HCT116 (cell line): Measurements from ENCODE around the gene HHAT. TPM values are rescaled to one million over a fixed set of nuclear protein-coding genes. Genes with fewer than 3 reads are reported as not detected.

Experiments
- ATAC-seq: fragments of 200-7000 bp; cut with Tn5 transposase; 2 replicates; pipeline ENCODE4 v1.9.1; 2020; ENCODE audit warnings: mild to moderate bottlenecking, moderate library complexity
- BruUV-seq: library from RNA; stranded (reverse); fragments of 400-500 nt; replicated peaks from 2 replicates; lab custom pipeline; 2021; lab: Mats Ljungman, UMichigan
- CTCF ChIA-PET: fragments of 300-600 bp; sonication (Branson Sonifier 250); formaldehyde crosslinking; loops from one replicate; lab custom pipeline; 2021; ENCODE audit warnings: antibody characterized with exemption; lab: Charles Lee
- POLR2A ChIA-PET: fragments of 300-600, 350-600 bp; sonication (Branson Sonifier 250); formaldehyde crosslinking; loops from one replicate; lab custom pipeline; 2021; ENCODE audit warnings: antibody characterized with exemption; lab: Charles Lee
- RAD21 ChIA-PET, 2 experiments: fragments of 300-600 bp; sonication (Branson Sonifier 250); formaldehyde crosslinking; loops; one replicate each; lab custom pipeline; 2023; ENCODE audit warnings: low total read pairs in 2 of 2; ENCODE audit not compliant: uncharacterized antibody in 2 of 2, unreplicated experiment in 2 of 2, low non-redundant PET in 1 of 2; lab: Charles Lee
- DNase-seq: peaks from one replicate; pipeline ENCODE4 v3.0.0-alpha.2; 2010; ENCODE audit warnings: low read depth, low spot score
- H2AFZ ChIP-seq: fragments of 200-600 bp; shearing (Covaris generic), sonication (generic); 2 replicates; pipeline ENCODE4 v1.6.1; 2017; ENCODE audit warnings: low read depth, mixed run types, mixed read lengths, antibody characterized with exemption, low read length; ENCODE audit not compliant: poor library complexity, severe bottlenecking
- H3K27ac ChIP-seq: 2 replicates; pipeline ENCODE4 v1.5.1; 2012; ENCODE audit warnings: low read depth, low read length
- H3K27me3 ChIP-seq: fragments of 200-600 bp; sonication (generic); 2 replicates; pipeline ENCODE4 v1.6.1; 2016; ENCODE audit warnings: mixed run types, low read length, mixed read lengths; ENCODE audit not compliant: insufficient read depth
- H3K36me3 ChIP-seq, 2 experiments: fragments of 200-500 bp in 1 of 2; fragments of 200-600 bp in 1 of 2; sonication (Bioruptor generic) in 1 of 2; sonication (generic) in 1 of 2; 2 replicates each; pipeline versions ENCODE4 v1.5.1 to v1.6.1; 2014 to 2016; ENCODE audit warnings: low read length in 2 of 2, inconsistent platforms in 1 of 2, mixed read lengths in 1 of 2, mixed run types in 1 of 2; ENCODE audit not compliant: insufficient read depth in 2 of 2, control insufficient read depth in 1 of 2
- H3K4me1 ChIP-seq, 2 experiments: fragments of 200-600 bp in 1 of 2; sonication (generic) in 1 of 2; 2 replicates each; pipeline versions ENCODE4 v1.5.1 to v1.6.1; 2012 to 2017; ENCODE audit warnings: low read length in 2 of 2, inconsistent platforms in 1 of 2, mild to moderate bottlenecking in 1 of 2, mixed read lengths in 1 of 2, mixed run types in 1 of 2, moderate library complexity in 1 of 2; ENCODE audit not compliant: insufficient read depth in 2 of 2, control insufficient read depth in 1 of 2
- H3K4me2 ChIP-seq: fragments of 200-600 bp; sonication (generic); 2 replicates; pipeline ENCODE4 v1.6.1; 2017; ENCODE audit warnings: mixed run types, low read length, mixed read lengths
- H3K4me3 ChIP-seq, 2 experiments: fragments of 200-600 bp in 1 of 2; sonication (generic) in 1 of 2; replicated peaks in 1 of 2; 2 replicates each; pipeline ENCODE4 v1.5.1; 2011 to 2016; ENCODE audit warnings: low read length in 2 of 2, control low read depth in 1 of 2, low read depth in 1 of 2, mild to moderate bottlenecking in 1 of 2, mixed read lengths in 1 of 2, mixed run types in 1 of 2
- H3K79me2 ChIP-seq: fragments of 200-600 bp; sonication (generic); 2 replicates; pipeline ENCODE4 v1.6.1; 2017; ENCODE audit warnings: mild to moderate bottlenecking, mixed run types, low read length, moderate library complexity, mixed read lengths; ENCODE audit not compliant: insufficient read depth
- H3K9ac ChIP-seq: fragments of 200-600 bp; sonication (generic); 2 replicates; pipeline ENCODE4 v1.6.1; 2016; ENCODE audit warnings: low read length, mixed read lengths
- H3K9me2 ChIP-seq: fragments of 200-600 bp; sonication (generic), shearing (Covaris generic); 2 replicates; pipeline ENCODE4 v1.6.1; 2017; ENCODE audit warnings: mixed run types, mild to moderate bottlenecking, moderate library complexity; ENCODE audit not compliant: insufficient read depth
- H3K9me3 ChIP-seq, 2 experiments: fragments of 200-500 bp in 1 of 2; fragments of 200-600 bp in 1 of 2; sonication (Bioruptor generic) in 1 of 2; sonication (generic) in 1 of 2; 2 replicates each; pipeline ENCODE4 v1.6.1; 2014 to 2017; ENCODE audit warnings: low read length in 2 of 2, mixed read lengths in 2 of 2, inconsistent platforms in 1 of 2, low read depth in 1 of 2, mild to moderate bottlenecking in 1 of 2, mixed run types in 1 of 2, moderate library complexity in 1 of 2; ENCODE audit not compliant: control insufficient read depth in 1 of 2, insufficient read depth in 1 of 2
- H4K20me1 ChIP-seq: fragments of 200-600 bp; sonication (generic), shearing (Covaris generic); 2 replicates; pipeline ENCODE4 v1.6.1; 2017; ENCODE audit warnings: mixed run types, mild to moderate bottlenecking, moderate library complexity; ENCODE audit not compliant: insufficient read depth
- CBX3 ChIP-seq: IDR thresholded peaks from 2 replicates; pipeline ENCODE4 v1.6.1; 2012; ENCODE audit warnings: low read depth
- CEBPB ChIP-seq: IDR thresholded peaks from 2 replicates; pipeline ENCODE4 v1.6.1; 2012; ENCODE audit warnings: low read depth
- EGR1 ChIP-seq: IDR thresholded peaks from 2 replicates; pipeline ENCODE4 v1.6.1; 2012; ENCODE audit warnings: low read depth
- ELF1 ChIP-seq: IDR thresholded peaks from 2 replicates; pipeline ENCODE4 v1.6.1; 2012; ENCODE audit warnings: low read depth, borderline replicate concordance
- FOSL1 ChIP-seq: IDR thresholded peaks from 2 replicates; pipeline ENCODE4 v1.6.1; 2012; ENCODE audit warnings: low read depth
- JUND ChIP-seq: IDR thresholded peaks from 2 replicates; pipeline ENCODE4 v1.6.1; 2012
- POLR2AphosphoS5 ChIP-seq: IDR thresholded peaks from 2 replicates; pipeline ENCODE4 v1.6.1; 2011; ENCODE audit warnings: mild to moderate bottlenecking, low read depth, low read length, moderate library complexity
- RAD21 ChIP-seq: IDR thresholded peaks from 2 replicates; pipeline ENCODE4 v1.6.1; 2012; ENCODE audit warnings: low read depth, mild to moderate bottlenecking
- SP1 ChIP-seq: IDR thresholded peaks from 2 replicates; pipeline ENCODE4 v1.6.1; 2012; ENCODE audit warnings: low read depth
- SRF ChIP-seq: IDR thresholded peaks from 2 replicates; pipeline ENCODE4 v1.6.1; 2012; ENCODE audit warnings: low read depth
- TCF7L2 ChIP-seq: IDR thresholded peaks from 2 replicates; pipeline ENCODE4 v1.7.0; 2011; ENCODE audit warnings: borderline replicate concordance, inconsistent platforms; ENCODE audit not compliant: insufficient read depth, insufficient read length; ENCODE audit errors: extremely low read depth
- YY1 ChIP-seq: IDR thresholded peaks from 2 replicates; pipeline ENCODE4 v1.6.1; 2011; ENCODE audit warnings: low read length, low read depth, moderate library complexity, mild to moderate bottlenecking; ENCODE audit not compliant: insufficient replicate concordance; ENCODE audit errors: extremely low read depth
- ZBTB33 ChIP-seq: IDR thresholded peaks from 2 replicates; pipeline ENCODE4 v1.6.1; 2011; ENCODE audit warnings: mild to moderate bottlenecking, low read length, moderate library complexity; ENCODE audit not compliant: insufficient replicate concordance; ENCODE audit errors: extremely low read depth
- ZFX ChIP-seq: fragments of 450-650 bp; IDR thresholded peaks from 2 replicates; pipeline ENCODE4 v1.6.1; 2017
- ZNF274 ChIP-seq: fragments of 200-500 bp; sonication (Bioruptor generic); IDR thresholded peaks from 2 replicates; pipeline ENCODE4 v1.6.1; 2014; ENCODE audit warnings: mild to moderate bottlenecking, low read depth, low read length, inconsistent platforms
- intact Hi-C: fragments of 100-400 bp; cut with micrococcal nuclease; formaldehyde crosslinking; loops from 2 replicates; pipeline ENCODE4 v1.10.0; 2022
- total RNA-seq: library from RNA; stranded (reverse); gene quantifications from one replicate; pipeline ENCODE4 v1.2.1, GENCODE V29; 2021; ENCODE audit not compliant: unreplicated experiment
- TF ChIP-seq, protein P1 (sequence below): IDR thresholded peaks from 2 replicates; pipeline ENCODE4 v1.6.1; 2012; ENCODE audit warnings: low read depth

HHAT gene
- total RNA-seq, 1 experiment from 2014 or later: 2.7 TPM

DNA sequence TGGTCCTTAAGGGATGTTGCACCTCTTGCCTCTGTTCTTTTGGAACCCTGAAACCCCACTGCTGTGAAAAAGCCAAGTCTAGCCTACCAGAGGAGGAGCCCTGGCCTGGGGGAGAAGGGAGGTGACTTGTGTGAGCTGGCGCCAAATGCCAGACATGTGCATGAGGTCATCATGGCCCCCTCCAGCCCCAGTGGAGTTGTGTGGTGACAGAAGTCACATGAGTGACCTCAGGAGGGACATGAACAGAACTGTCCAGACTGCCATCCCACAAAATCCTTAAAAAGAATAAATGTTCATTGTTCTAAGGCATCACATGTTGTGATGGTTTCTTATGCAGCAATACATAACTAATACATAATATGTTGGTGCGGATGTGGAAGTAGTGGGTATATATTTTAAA is 10.8 kb downstream of the HHAT start:
- Histone ChIP-seq H4K20me1 (no peaks in the 10 kb centered on the region), H3K4me1 (no peaks in the 10 kb centered on the region), H3K36me3 (no peaks in the 10 kb centered on the region), H3K27ac (no peak overlapping the region), H3K9me2 (no peaks in the 10 kb centered on the region), H3K9me3 (no peaks in the 10 kb centered on the region), H3K4me3 (no peak overlapping the region), H3K9ac (no peak overlapping the region), H3K79me2 (no peaks in the 10 kb centered on the region), H3K4me2 (no peak overlapping the region), H2AFZ (no peak overlapping the region), H3K27me3 (no peaks in the 10 kb centered on the region)
- ATAC-seq (no peak), DNase-seq (no peak)
- no TSS peak for BruUV-seq
- ChIA-PET POLR2A (no interaction called here), RAD21 (no interaction called here), CTCF (no interaction called here)
- intact Hi-C loops: no loop called here
- TF ChIP-seq ZBTB33 (no peak), TCF7L2 (no peak), EGR1 (no peak), FOSL1 (no peak), SRF (no peak), SP1 (no peak), CBX3 (no peak), ELF1 (no peak), POLR2AphosphoS5 (no peak), ZNF274 (no peak), ZFX (no peak), YY1 (no peak), JUND (no peak), RAD21 (no peak), CEBPB (no peak)
- TF ChIP-seq, protein P1, sequence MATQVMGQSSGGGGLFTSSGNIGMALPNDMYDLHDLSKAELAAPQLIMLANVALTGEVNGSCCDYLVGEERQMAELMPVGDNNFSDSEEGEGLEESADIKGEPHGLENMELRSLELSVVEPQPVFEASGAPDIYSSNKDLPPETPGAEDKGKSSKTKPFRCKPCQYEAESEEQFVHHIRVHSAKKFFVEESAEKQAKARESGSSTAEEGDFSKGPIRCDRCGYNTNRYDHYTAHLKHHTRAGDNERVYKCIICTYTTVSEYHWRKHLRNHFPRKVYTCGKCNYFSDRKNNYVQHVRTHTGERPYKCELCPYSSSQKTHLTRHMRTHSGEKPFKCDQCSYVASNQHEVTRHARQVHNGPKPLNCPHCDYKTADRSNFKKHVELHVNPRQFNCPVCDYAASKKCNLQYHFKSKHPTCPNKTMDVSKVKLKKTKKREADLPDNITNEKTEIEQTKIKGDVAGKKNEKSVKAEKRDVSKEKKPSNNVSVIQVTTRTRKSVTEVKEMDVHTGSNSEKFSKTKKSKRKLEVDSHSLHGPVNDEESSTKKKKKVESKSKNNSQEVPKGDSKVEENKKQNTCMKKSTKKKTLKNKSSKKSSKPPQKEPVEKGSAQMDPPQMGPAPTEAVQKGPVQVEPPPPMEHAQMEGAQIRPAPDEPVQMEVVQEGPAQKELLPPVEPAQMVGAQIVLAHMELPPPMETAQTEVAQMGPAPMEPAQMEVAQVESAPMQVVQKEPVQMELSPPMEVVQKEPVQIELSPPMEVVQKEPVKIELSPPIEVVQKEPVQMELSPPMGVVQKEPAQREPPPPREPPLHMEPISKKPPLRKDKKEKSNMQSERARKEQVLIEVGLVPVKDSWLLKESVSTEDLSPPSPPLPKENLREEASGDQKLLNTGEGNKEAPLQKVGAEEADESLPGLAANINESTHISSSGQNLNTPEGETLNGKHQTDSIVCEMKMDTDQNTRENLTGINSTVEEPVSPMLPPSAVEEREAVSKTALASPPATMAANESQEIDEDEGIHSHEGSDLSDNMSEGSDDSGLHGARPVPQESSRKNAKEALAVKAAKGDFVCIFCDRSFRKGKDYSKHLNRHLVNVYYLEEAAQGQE: no peak
